Endothelial cell of umbilical vein (primary cell): Measurements from ENCODE around the gene ADM5. TPM values are rescaled to one million over a fixed set of nuclear protein-coding genes. Genes with fewer than 3 reads are reported as not detected.

Experiments used
- BruUV-seq: library from RNA; stranded (reverse); fragments of 400-500 nt; replicated peaks from 2 replicates; lab custom pipeline; 2021; lab: Mats Ljungman, UMichigan
- CTCF ChIA-PET: fragments of 300-600, 350-600 bp; sonication (Branson Sonifier 250); formaldehyde crosslinking; loops from one replicate; lab custom pipeline; 2021; ENCODE audit warnings: antibody characterized with exemption, inconsistent platforms; lab: Charles Lee
- POLR2A ChIA-PET: fragments of 300-600, 350-600 bp; sonication (Branson Sonifier 250); formaldehyde crosslinking; loops from one replicate; lab custom pipeline; 2021; ENCODE audit warnings: antibody characterized with exemption, inconsistent platforms; lab: Charles Lee
- DNase-seq: peaks from one replicate; pipeline ENCODE4 v3.0.0-alpha.2; 2011; ENCODE audit warnings: low read depth, low spot score
- FAIRE-seq: peaks from 2 replicates; lab custom pipeline; 2011; peaks lifted over from hg19 to GRCh38; lab: Jason Lieb, UNC
- H2AFZ ChIP-seq: 2 replicates; pipeline ENCODE4 v1.6.0; 2012; ENCODE audit warnings: low read depth, low read length, control low read depth, inconsistent platforms
- H3K27ac ChIP-seq: 2 replicates; pipeline ENCODE4 v1.5.1; 2011; ENCODE audit warnings: low read depth, mild to moderate bottlenecking, control low read depth, low read length, moderate library complexity; ENCODE audit not compliant: insufficient read depth
- H3K27me3 ChIP-seq, 2 experiments: 2 replicates each; pipeline versions ENCODE4 v1.6.0 to v1.6.1; 2011; ENCODE audit warnings: low read length in 2 of 2, mixed read lengths in 1 of 2; ENCODE audit not compliant: control insufficient read depth in 2 of 2, insufficient read depth in 2 of 2
- H3K36me3 ChIP-seq, 2 experiments: 2 replicates in 1 of 2; 3 replicates in 1 of 2; pipeline ENCODE4 v1.5.1; 2011; ENCODE audit warnings: low read length in 2 of 2, mild to moderate bottlenecking in 1 of 2, moderate library complexity in 1 of 2; ENCODE audit not compliant: control insufficient read depth in 2 of 2, insufficient read depth in 2 of 2; ENCODE audit errors: extremely low read depth in 1 of 2
- H3K4me1 ChIP-seq: 3 replicates; pipeline ENCODE4 v1.5.1; 2011; ENCODE audit warnings: mild to moderate bottlenecking, low read length; ENCODE audit not compliant: control insufficient read depth, insufficient read depth; ENCODE audit errors: extremely low read depth
- H3K4me2 ChIP-seq: 2 replicates; pipeline ENCODE4 v1.6.1; 2011; ENCODE audit warnings: low read length, control low read depth, mixed read lengths; ENCODE audit not compliant: insufficient read depth
- H3K4me3 ChIP-seq, 3 experiments: fragments of 200-600 bp in 1 of 3; sonication (generic), shearing (Covaris generic) in 1 of 3; replicated peaks in 1 of 3; 2 replicates each; pipeline ENCODE4 v1.5.1; 2011 to 2016; ENCODE audit warnings: control low read depth in 3 of 3, low read length in 3 of 3, mild to moderate bottlenecking in 2 of 3, inconsistent platforms in 1 of 3, low read depth in 1 of 3, moderate library complexity in 1 of 3; ENCODE audit not compliant: insufficient read depth in 1 of 3
- H3K79me2 ChIP-seq: 2 replicates; pipeline ENCODE4 v1.6.0; 2012; ENCODE audit warnings: low read length, inconsistent platforms; ENCODE audit not compliant: control insufficient read depth, insufficient read depth
- H3K9ac ChIP-seq: replicated peaks from 2 replicates; pipeline ENCODE3; 2011; ENCODE audit warnings: low read length, control low read depth; ENCODE audit not compliant: insufficient read depth; ENCODE audit errors: extremely low read depth
- H3K9me1 ChIP-seq: replicated peaks from 3 replicates; pipeline ENCODE4 v1.6.0; 2011; ENCODE audit warnings: mild to moderate bottlenecking, low read length; ENCODE audit not compliant: control insufficient read depth, insufficient read depth; ENCODE audit errors: extremely low read depth
- H3K9me3 ChIP-seq: replicated peaks from 2 replicates; pipeline ENCODE4 v1.5.1; 2012; ENCODE audit warnings: low read length, inconsistent platforms; ENCODE audit not compliant: control insufficient read depth, insufficient read depth
- H4K20me1 ChIP-seq: replicated peaks from 2 replicates; pipeline ENCODE3; 2011; ENCODE audit warnings: mild to moderate bottlenecking, low read length; ENCODE audit not compliant: control insufficient read depth, insufficient read depth; ENCODE audit errors: extremely low read depth
- FOS ChIP-seq: IDR thresholded peaks from 2 replicates; pipeline ENCODE4 v1.6.1; 2011; ENCODE audit warnings: mild to moderate bottlenecking, low read length, moderate library complexity, borderline replicate concordance; ENCODE audit not compliant: insufficient read depth
- GATA2 ChIP-seq: IDR thresholded peaks from 2 replicates; pipeline ENCODE4 v1.7.0; 2011; ENCODE audit warnings: low read depth, mild to moderate bottlenecking, moderate library complexity, mixed read lengths, low read length; ENCODE audit not compliant: insufficient read length, insufficient read depth
- JUN ChIP-seq: IDR thresholded peaks from 2 replicates; pipeline ENCODE4 v1.6.1; 2011; ENCODE audit warnings: borderline replicate concordance, low read depth; ENCODE audit not compliant: insufficient read length, insufficient read depth
- MYC ChIP-seq: IDR thresholded peaks from one replicate; pipeline ENCODE4 v1.6.1; 2011; ENCODE audit warnings: mild to moderate bottlenecking, low read depth, low read length
- dilution Hi-C: fragments of 300-500 bp; cut with MboI; formaldehyde crosslinking; loops from one replicate; pipeline ENCODE4 v1.15.0; 2019; ENCODE audit warnings: low sequenced_read_pairs; ENCODE audit not compliant: extremely low pct_ligation_motif_present
- intact Hi-C: fragments of 100-400 bp; cut with micrococcal nuclease; formaldehyde crosslinking; loops from one replicate; pipeline ENCODE4 v1.10.0; 2022
- polyA plus RNA-seq, 4 experiments: library from polyadenylated mRNA; depleted of rRNA in 3 of 4; stranded (reverse) in 3 of 4; unstranded in 1 of 4; fragments of >200 nt; gene quantifications; 2 replicates each; pipeline versions ENCODE4 v1.2.1 to v1.2.3, GENCODE V29; 2011 to 2012; ENCODE audit warnings: missing spikeins in 1 of 4
- total RNA-seq: library from RNA; stranded (reverse); gene quantifications from 2 replicates; pipeline ENCODE4 v1.2.3, GENCODE V29; 2021
- TF ChIP-seq, protein P1 (sequence below), 2 donors: IDR thresholded peaks; 1 replicate in 1 of 2; 2 replicates in 1 of 2; pipeline ENCODE4 v1.5.1; 2011; ENCODE audit warnings: low read length in 2 of 2, mild to moderate bottlenecking in 2 of 2, moderate library complexity in 2 of 2, control low read depth in 1 of 2, inconsistent platforms in 1 of 2, low read depth in 1 of 2; ENCODE audit not compliant: insufficient read depth in 1 of 2; ENCODE audit errors: extremely low read depth in 1 of 2

ADM5 gene
- total and polyA plus RNA-seq, 2 donors (not counting 3 experiments of a cell fraction or from before 2014, with no cell fraction given), result 3.3 to 4.4 TPM

DNA sequence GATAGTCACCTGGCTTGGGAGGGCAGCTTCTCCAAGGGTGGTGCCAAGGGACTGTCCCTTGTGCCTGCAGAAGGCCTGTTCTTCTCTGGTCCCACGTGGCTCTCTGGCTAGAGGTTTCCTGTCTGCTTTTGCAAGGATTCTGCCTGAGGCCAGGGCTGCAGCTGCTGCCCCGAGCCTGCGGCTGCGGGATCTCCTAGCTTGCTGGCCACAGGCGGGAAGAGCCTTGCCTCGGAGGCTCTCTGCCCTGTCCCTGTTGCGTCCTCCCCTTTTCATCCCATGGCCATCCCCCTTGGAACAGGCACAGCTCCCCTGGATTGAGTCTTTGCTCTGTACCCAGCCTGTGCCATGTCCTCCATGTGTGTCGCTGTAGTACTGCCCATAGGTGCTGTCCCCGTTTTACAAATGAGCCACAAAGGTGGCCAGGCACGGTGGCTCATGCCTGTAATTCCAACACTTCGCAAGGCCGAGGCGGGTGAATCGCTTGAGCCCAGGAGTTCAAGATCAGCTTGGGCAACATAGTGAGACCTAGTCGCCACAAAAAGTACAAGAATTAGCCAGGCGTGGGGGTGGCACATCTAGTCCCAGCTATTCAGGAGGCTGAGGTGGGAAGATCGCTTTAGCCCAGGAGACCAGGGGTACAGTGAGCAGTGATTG lies 32.8 kb upstream of the ADM5 start:
- no peak for TF ChIP-seq FOS
- no peaks in the 10 kb centered on the region for H3K4me1 ChIP-seq
- H2AFZ ChIP-seq, result no peak overlapping the region
- ChIA-PET CTCF (interaction anchor here (1.3 to 1.6 kb wide), 2 partner anchors 8 to 15 kb away, joined by 3 to 6 read pairs; no protein-coding TSS in a partner anchor), POLR2A (interaction anchor here (0.6 kb wide), 1 partner anchor 23 kb away, joined by 6 read pairs; no protein-coding TSS in a partner anchor)
- H3K4me2 ChIP-seq, result no peak overlapping the region
- H3K4me3 ChIP-seq, result no peak overlapping the region
- H3K27ac ChIP-seq, result no peak overlapping the region
- dilution Hi-C loops (no loop called here), intact Hi-C loops (no loop called here)
- H3K9ac ChIP-seq, result no peak overlapping the region
- no peaks in the 10 kb centered on the region for H3K9me1 ChIP-seq
- H3K79me2 ChIP-seq, result no peaks in the 10 kb centered on the region
- no peak for DNase-seq
- H3K9me3 ChIP-seq, result no peaks in the 10 kb centered on the region
- H3K36me3 ChIP-seq, result peaks cover 22 to 67% of the 10 kb centered on the region in 2 experiments
- no peaks in the 10 kb centered on the region for H3K27me3 ChIP-seq
- no peaks in the 10 kb centered on the region for H4K20me1 ChIP-seq
- BruUV-seq, result no TSS peak
- FAIRE-seq, result no peak

GRCh38 chr19:49657493-49658138 lies 31.8 kb upstream of the ADM5 start:
- H3K4me1 ChIP-seq, result no peaks in the 10 kb centered on the region
- no peaks in the 10 kb centered on the region for H3K27me3 ChIP-seq
- peaks cover 20 to 73% of the 10 kb centered on the region in 2 experiments for H3K36me3 ChIP-seq
- POLR2A ChIA-PET, result no interaction called here
- dilution Hi-C loops (no loop called here), intact Hi-C loops (no loop called here)
- no peak overlapping the region for H3K4me2 ChIP-seq
- CTCF ChIA-PET, result interaction anchor here (0.6 to 1.5 kb wide), 3 partner anchors 12 to 24 kb away, joined by 3 to 6 read pairs (median 4); no protein-coding TSS in a partner anchor
- H2AFZ ChIP-seq, result no peak overlapping the region
- no peaks in the 10 kb centered on the region for H3K9me3 ChIP-seq
- no peaks in the 10 kb centered on the region for H3K79me2 ChIP-seq
- FAIRE-seq (no peak), DNase-seq (no peak)
- TF ChIP-seq, protein P1, sequence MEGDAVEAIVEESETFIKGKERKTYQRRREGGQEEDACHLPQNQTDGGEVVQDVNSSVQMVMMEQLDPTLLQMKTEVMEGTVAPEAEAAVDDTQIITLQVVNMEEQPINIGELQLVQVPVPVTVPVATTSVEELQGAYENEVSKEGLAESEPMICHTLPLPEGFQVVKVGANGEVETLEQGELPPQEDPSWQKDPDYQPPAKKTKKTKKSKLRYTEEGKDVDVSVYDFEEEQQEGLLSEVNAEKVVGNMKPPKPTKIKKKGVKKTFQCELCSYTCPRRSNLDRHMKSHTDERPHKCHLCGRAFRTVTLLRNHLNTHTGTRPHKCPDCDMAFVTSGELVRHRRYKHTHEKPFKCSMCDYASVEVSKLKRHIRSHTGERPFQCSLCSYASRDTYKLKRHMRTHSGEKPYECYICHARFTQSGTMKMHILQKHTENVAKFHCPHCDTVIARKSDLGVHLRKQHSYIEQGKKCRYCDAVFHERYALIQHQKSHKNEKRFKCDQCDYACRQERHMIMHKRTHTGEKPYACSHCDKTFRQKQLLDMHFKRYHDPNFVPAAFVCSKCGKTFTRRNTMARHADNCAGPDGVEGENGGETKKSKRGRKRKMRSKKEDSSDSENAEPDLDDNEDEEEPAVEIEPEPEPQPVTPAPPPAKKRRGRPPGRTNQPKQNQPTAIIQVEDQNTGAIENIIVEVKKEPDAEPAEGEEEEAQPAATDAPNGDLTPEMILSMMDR (IDR thresholded peaks at IDR 0.05; ENCODE audit: extremely low read depth in 1 of 2, insufficient read depth in 1 of 2, low read depth in 1 of 2, low read length in 2 of 2), result no peak
- TF ChIP-seq MYC (no peak), FOS (no peak), JUN (no peak), GATA2 (no peak)
- BruUV-seq, result no TSS peak
- no peak overlapping the region for H3K9ac ChIP-seq
- no peak overlapping the region for H3K4me3 ChIP-seq
- H3K27ac ChIP-seq, result no peak overlapping the region
- H4K20me1 ChIP-seq, result no peaks in the 10 kb centered on the region
- H3K9me1 ChIP-seq, result no peaks in the 10 kb centered on the region
